GM18907 (cell line): ENCODE measurements around the gene MAGED2.
"Not testable (repeated sequence)": the region's sequence is repeated elsewhere in the genome, so short reads cannot be mapped to it uniquely, and the experiment has no call there.

ENCODE experiments used
- ATAC-seq: cut with Tn5 transposase; IDR thresholded peaks from one replicate; pipeline ENCODE4 v1.9.1; 2021; ENCODE audit warnings: mild to moderate bottlenecking, moderate library complexity; ENCODE audit not compliant: unreplicated experiment

The MAGED2 gene

GRCh38 chrX:54807524-54808108 lies at the start of gene MAGED2:
Gene MAGED2 (plus strand): TSS chrX:54807745. CDS start chrX:54809332, 1,587 bp downstream.
- no peak for ATAC-seq

GRCh38 chrX:54758114-54759055 lies 49.2 kb upstream of the MAGED2 start:
- ATAC-seq, result no peak

- ATAC-seq, result not testable (repeated sequence)
Measured at GRCh38 chrX:54774391-54775094, 33.0 kb upstream of the MAGED2 start.

- no peak for ATAC-seq
Measured at GRCh38 chrX:54776061-54776460, 31.5 kb upstream of the MAGED2 start.

GRCh38 chrX:54776987-54777672 lies 30.4 kb upstream of the MAGED2 start:
- ATAC-seq, result no peak

GRCh38 chrX:54785901-54786300 lies 21.6 kb upstream of the MAGED2 start:
- no peak for ATAC-seq

- no peak for ATAC-seq
Measured at GRCh38 chrX:54786967-54787366, 20.6 kb upstream of the MAGED2 start.

GRCh38 chrX:54788446-54788845 lies 19.1 kb upstream of the MAGED2 start:
- ATAC-seq, result no peak

GRCh38 chrX:54789405-54789804 lies 18.1 kb upstream of the MAGED2 start:
- not testable (repeated sequence) for ATAC-seq

- ATAC-seq, result no peak
Measured at GRCh38 chrX:54794028-54794427, 13.5 kb upstream of the MAGED2 start.

GRCh38 chrX:54794795-54795194 lies 12.8 kb upstream of the MAGED2 start:
- ATAC-seq, result no peak

GRCh38 chrX:54798137-54798536 lies 9.4 kb upstream of the MAGED2 start, which contains the start of gene ITIH6:
Gene ITIH6 (minus strand): TSS chrX:54798255. CDS start chrX:54798210, 45 bp downstream.
- ATAC-seq, result no peak

- ATAC-seq, result no peak
Measured at GRCh38 chrX:54799046-54799445, 8.5 kb upstream of the MAGED2 start.

- peak; percentile 21 for ATAC-seq
Measured at GRCh38 chrX:54808109-54808604, 612 bp downstream of the MAGED2 start.

- ATAC-seq, result peak; percentile 87
Measured at GRCh38 chrX:54808605-54809483, 1.3 kb downstream of the MAGED2 start.

GRCh38 chrX:54810532-54810931 lies 3.0 kb downstream of the MAGED2 start:
- ATAC-seq, result no peak

GRCh38 chrX:54811301-54811885 lies 3.8 kb downstream of the MAGED2 start:
- ATAC-seq, result no peak

GRCh38 chrX:54812306-54812705 lies 4.8 kb downstream of the MAGED2 start:
- ATAC-seq, result no peak

- no peak for ATAC-seq
Measured at GRCh38 chrX:54817220-54817820, 9.8 kb downstream of the MAGED2 start.
